GM12874 (cell line): Measurements from ENCODE around the gene EFCAB3.

ENCODE experiments used
- CTCF ChIP-seq: IDR thresholded peaks from 2 replicates; pipeline ENCODE4 v1.5.1; 2011; ENCODE audit warnings: low read depth, mild to moderate bottlenecking, control low read depth, low read length, moderate library complexity; ENCODE audit not compliant: insufficient read depth

The EFCAB3 gene

GRCh38 chr17:62380253-62380652 is at the start of gene EFCAB3:
Gene EFCAB3 (plus strand): TSS chr17:62380553. CDS start chr17:62382980, 2,427 bp downstream.
- no peak for TF ChIP-seq CTCF

GRCh38 chr17:62336527-62336926 is 43.8 kb upstream of the EFCAB3 start:
- no peak for TF ChIP-seq CTCF

GRCh38 chr17:62343764-62344270 is 36.5 kb upstream of the EFCAB3 start:
- TF ChIP-seq CTCF, result no peak

GRCh38 chr17:62351176-62351575 is 29.2 kb upstream of the EFCAB3 start:
- TF ChIP-seq CTCF, result no peak

- no peak for TF ChIP-seq CTCF
These were observed 14.2 kb upstream of the EFCAB3 start for GRCh38 chr17:62366191-62366590.

GRCh38 chr17:62381561-62381960 is 1.2 kb downstream of the EFCAB3 start:
- TF ChIP-seq CTCF, result no peak

- no peak for TF ChIP-seq CTCF
These were observed 8.5 kb downstream of the EFCAB3 start for GRCh38 chr17:62388856-62389255.
